ENCODE data around the gene LARGE1. TPM values are rescaled to one million over a fixed set of nuclear protein-coding genes. Genes with fewer than 3 reads are reported as not detected.

LARGE1 gene
- polyA plus RNA-seq, 1 experiment, result 8.5 TPM

GRCh38 chr22:33684087-33684486 is 236.2 kb downstream of the LARGE1 start:
- Histone ChIP-seq H3K27me3 (ENCODE audit: control insufficient read depth, insufficient read depth, low read length) (no peaks in the 10 kb centered on the region), H3K36me3 (ENCODE audit: control insufficient read depth, insufficient read depth, low read length) (no peaks in the 10 kb centered on the region), H3K4me3 (ENCODE audit: low read depth, low read length) (no peak overlapping the region)
- POLR2A ChIA-PET, result no interaction called here
- DNase-seq (ENCODE audit: low read depth), result no peak
- no peak for TF ChIP-seq CTCF (IDR thresholded peaks at IDR 0.05; ENCODE audit: insufficient read depth, low read depth, low read length)
- CTCF ChIA-PET, result no interaction called here

GRCh38 chr22:33682927-33683326 is 237.3 kb downstream of the LARGE1 start:
- POLR2A ChIA-PET, result no interaction called here
- CTCF ChIA-PET, result no interaction called here
- H3K36me3 ChIP-seq (ENCODE audit: control insufficient read depth, insufficient read depth, low read length), result no peaks in the 10 kb centered on the region
- no peak overlapping the region for H3K4me3 ChIP-seq (ENCODE audit: low read depth, low read length)
- DNase-seq (ENCODE audit: low read depth), result no peak
- H3K27me3 ChIP-seq (ENCODE audit: control insufficient read depth, insufficient read depth, low read length), result no peaks in the 10 kb centered on the region
- TF ChIP-seq CTCF (IDR thresholded peaks at IDR 0.05; ENCODE audit: insufficient read depth, low read depth, low read length), result no peak

- TF ChIP-seq CTCF (IDR thresholded peaks at IDR 0.05; ENCODE audit: insufficient read depth, low read depth, low read length), result no peak
- POLR2A ChIA-PET, result no interaction called here
- no peak overlapping the region for H3K4me3 ChIP-seq (ENCODE audit: low read depth, low read length)
- CTCF ChIA-PET, result no interaction called here
- no peaks in the 10 kb centered on the region for H3K27me3 ChIP-seq (ENCODE audit: control insufficient read depth, insufficient read depth, low read length)
- H3K36me3 ChIP-seq (ENCODE audit: control insufficient read depth, insufficient read depth, low read length), result no peaks in the 10 kb centered on the region
- no peak for DNase-seq (ENCODE audit: low read depth)
These were observed 239.6 kb downstream of the LARGE1 start for GRCh38 chr22:33680632-33681031.

GRCh38 chr22:33678523-33678922 is 241.8 kb downstream of the LARGE1 start:
- ChIA-PET POLR2A (no interaction called here), CTCF (interaction anchor here (1.2 kb wide), 1 partner anchor 376 kb away, joined by 3 read pairs; no protein-coding TSS in a partner anchor)
- Histone ChIP-seq H3K36me3 (ENCODE audit: control insufficient read depth, insufficient read depth, low read length) (no peaks in the 10 kb centered on the region), H3K27me3 (ENCODE audit: control insufficient read depth, insufficient read depth, low read length) (no peaks in the 10 kb centered on the region), H3K4me3 (ENCODE audit: low read depth, low read length) (no peak overlapping the region)
- no peak for DNase-seq (ENCODE audit: low read depth)
- no peak for TF ChIP-seq CTCF (IDR thresholded peaks at IDR 0.05; ENCODE audit: insufficient read depth, low read depth, low read length)

- Histone ChIP-seq H3K36me3 (ENCODE audit: control insufficient read depth, insufficient read depth, low read length) (no peaks in the 10 kb centered on the region), H3K27me3 (ENCODE audit: control insufficient read depth, insufficient read depth, low read length) (no peaks in the 10 kb centered on the region), H3K4me3 (ENCODE audit: low read depth, low read length) (no peak overlapping the region)
- POLR2A ChIA-PET, result no interaction called here
- DNase-seq (ENCODE audit: low read depth), result no peak
- CTCF ChIA-PET, result interaction anchor here (1.2 kb wide), 1 partner anchor 375 kb away, joined by 3 read pairs; no protein-coding TSS in a partner anchor
- TF ChIP-seq CTCF (IDR thresholded peaks at IDR 0.05; ENCODE audit: insufficient read depth, low read depth, low read length), result no peak
These were observed 242.7 kb downstream of the LARGE1 start for GRCh38 chr22:33677536-33677935.

All from BJ (cell line).